Measurements from ENCODE around the gene CORIN.
"Not testable (repeated sequence)": the region's sequence is repeated elsewhere in the genome, so short reads cannot be mapped to it uniquely, and the experiment has no call there.

CORIN gene

DNA sequence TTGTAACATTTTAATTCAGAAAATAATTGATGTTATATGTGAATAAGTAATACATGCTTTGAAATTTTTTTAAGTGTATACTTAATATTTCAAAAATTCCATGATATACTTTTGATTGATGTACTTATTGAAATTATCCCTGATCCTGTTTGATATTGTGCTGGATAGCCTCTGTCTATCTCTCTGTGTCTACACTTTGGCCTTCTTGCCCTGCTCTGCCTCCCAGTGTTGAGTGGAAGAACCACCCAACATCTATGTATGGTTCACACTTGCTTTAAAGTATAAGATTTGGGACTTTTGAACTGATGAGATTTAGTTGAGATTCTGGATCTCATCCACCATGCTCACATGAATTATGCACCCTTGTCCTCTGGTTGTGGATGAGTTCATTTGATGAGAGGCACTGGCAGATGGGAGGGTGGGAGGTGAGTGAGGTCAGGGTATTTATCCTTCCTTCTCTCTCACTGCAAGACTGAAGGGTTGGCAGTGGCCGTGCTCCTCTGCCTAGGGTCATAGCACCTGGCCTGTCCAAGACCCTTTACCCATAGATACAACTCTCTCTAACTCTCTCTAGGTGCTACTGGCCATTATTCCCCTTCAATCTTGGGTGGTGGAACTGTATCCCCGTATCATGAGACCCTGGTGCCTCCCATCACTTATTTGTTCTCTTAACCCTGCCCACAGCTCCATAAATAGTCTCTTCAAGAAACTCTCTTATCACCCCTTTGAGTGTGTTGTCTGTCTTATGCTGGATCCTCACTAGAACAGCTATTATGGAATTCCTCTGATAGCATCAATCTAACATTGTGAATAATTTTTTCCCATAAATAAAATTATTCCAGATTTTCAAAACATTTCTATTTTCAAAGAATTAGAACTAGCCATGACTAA lies 75.2 kb downstream of the CORIN start:
- DNase-seq = no peak

DNA sequence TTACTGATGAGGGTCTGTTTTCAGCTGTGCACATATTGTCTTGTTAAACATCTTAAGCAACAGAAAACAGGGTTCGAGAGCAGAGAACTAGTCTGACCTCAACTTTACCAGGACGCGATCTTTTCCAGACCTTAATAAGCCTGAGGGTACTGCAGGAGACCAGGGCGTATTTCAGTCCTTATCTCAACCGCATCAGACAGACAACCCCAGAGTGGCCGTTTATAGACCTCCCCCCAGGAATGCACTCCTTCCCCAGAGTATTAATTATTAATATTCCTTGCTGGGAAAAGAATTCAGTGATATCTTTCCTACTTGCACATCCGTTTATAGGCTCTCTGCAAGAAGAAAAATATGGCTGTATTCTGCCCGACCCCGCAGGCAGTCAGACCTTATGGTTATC lies 84.6 kb downstream of the CORIN start:
- not testable (repeated sequence) for DNase-seq

- peak; percentile 53 for DNase-seq
These were observed 85.7 kb downstream of the CORIN start for GRCh38 chr4:47752214-47752613.

DNA sequence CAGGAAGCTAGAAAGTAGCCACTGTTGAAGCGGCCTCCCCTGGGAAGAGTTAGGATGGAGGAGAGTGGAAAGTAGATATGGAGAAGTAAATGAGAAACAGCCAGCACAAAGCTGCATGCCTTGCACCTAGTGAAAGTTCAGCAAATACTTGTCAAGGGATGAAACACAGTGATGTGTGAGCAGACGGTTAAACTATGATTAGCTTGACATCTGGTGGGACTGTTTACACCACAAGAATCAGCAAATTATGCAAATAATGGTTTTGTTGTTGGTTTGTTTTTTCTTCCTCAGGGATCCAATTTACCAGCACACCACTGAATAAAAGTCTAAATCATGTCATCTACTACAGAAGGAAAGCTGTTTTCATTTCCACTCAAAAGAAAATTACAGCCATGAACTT lies 87.1 kb downstream of the CORIN start:
- DNase-seq = no peak

GRCh38 chr4:47749858-47750257 lies 88.0 kb downstream of the CORIN start:
- no peak for DNase-seq

GRCh38 chr4:47749060-47749459 lies 88.8 kb downstream of the CORIN start:
- no peak for DNase-seq

GRCh38 chr4:47747846-47748494 lies 89.9 kb downstream of the CORIN start:
- no peak for DNase-seq

- no peak for DNase-seq
These were observed 90.7 kb downstream of the CORIN start for GRCh38 chr4:47747211-47747610.

DNA sequence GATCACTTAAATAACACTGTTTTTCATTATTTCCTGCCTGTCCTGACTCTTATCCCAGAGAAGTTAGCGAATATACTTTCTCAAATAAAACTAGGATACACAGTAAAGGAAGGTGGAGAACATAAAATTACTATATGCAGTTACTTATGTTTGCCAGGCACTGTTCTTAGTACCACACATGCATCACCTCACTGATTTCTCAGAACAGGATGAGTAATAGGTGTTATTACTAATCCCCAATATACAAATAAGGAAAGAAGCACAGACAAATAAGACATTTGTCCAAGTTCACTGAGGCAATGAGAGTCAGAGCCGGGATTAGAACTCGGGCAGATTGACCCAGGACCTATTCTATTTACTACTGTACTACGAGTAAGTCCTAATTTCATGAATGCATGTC lies 91.7 kb downstream of the CORIN start:
- no peak for DNase-seq

DNA sequence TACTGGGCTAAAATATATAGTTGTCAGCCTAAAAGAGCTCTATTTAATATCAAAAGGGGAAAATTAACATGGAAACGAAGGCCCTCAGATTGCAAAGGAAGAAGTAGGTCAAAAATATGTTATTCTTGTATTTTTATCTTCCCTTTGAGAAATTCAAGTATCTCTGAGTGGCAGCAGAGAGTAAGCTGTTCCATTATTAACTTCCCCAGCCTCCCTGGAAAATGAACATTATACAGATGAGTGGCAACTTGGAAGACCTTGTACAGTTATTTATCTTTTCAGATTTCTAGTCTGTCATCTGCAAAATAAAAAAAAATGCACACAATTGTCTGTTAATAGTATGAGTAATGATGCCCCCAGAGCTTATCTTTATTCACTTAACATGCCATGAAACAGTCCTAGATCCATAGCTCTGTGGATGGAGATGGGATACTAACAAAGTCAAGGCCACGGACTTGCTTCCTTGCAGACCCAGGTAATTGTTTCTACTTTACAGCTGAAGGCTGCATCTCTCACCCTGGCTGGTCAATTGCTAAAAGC lies 93.0 kb downstream of the CORIN start:
- no peak for DNase-seq

DNA sequence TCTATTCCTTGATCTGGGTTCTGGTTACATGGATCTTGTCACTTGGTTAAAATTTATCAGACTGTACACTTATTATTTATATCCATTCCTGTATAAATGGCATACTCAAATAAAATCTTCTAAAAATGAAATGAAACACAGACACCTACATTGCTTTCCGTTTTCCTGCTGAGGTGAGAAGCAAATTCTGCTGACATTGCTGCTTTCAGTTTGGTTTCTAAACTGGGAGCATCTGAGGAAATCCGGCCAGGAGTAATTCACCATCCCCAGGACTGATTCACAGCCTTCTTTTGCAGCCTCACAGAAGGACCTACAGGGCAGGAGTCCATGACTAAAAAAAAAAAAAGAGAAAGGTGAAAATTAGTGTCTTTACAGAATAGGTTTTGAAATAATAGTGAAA lies 93.6 kb downstream of the CORIN start:
- no peak for DNase-seq

- no peak for DNase-seq
These were observed 96.7 kb downstream of the CORIN start for GRCh38 chr4:47741200-47741599.

DNA sequence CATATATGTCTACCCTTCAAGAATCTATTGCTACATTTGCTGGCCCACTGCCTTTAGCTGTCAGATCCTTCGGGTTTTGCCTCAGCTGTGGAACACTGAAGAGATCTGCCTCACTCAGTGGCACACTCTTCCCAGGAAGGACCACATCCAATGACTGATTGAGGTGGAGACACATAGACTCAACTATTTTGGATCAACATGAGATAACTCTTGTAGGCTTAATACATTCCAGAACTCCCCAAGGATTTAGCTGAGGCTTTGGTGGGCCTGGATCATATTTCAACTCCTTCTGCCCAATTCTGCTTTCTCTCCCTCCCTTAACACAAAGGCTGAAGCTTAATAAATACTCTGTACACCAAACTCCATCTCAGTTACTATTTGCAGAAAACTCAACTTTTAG lies 100.5 kb downstream of the CORIN start:
- DNase-seq = no peak

DNA sequence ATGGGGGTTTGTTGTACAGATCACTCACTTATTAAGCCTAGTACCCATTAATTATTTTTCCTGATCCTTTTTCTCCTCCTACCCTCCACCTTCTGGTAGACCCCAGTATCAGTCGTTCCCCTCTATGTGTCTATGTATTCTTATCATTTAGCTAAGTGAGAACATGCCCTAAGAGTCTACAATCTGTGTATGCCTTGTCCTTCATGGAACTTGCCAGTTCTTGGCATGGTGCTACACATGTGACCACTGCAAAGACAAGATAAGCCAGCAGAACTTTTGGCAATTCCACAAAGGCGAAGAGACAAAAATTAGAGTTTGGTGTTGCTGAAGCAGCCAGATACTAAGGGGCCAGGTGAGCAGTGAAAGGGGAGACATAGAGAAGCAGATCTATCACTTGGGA lies 101.3 kb downstream of the CORIN start:
- DNase-seq = no peak

DNA sequence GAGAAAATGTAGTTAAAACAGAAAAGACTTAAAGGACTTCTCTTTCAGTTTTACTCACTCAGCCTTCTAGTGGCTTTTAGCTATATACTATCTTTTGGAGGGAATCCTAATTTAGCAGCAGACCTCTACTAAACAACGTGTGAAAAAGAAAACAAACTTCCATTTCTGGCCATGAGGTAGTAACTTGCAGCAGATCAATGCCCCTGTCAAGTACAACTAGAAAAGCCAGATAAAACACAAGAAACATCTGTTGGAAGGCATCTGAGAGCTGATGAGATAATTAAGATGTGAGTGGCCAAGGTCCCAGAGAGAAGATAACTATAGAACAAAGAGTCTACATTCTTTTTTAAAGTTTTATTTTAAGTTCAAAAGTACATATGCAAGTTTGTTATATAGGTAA lies 101.7 kb downstream of the CORIN start:
- no peak for DNase-seq

- DNase-seq = no peak
These were observed 104.3 kb downstream of the CORIN start for GRCh38 chr4:47733302-47734175.

GRCh38 chr4:47731182-47731581 lies 106.7 kb downstream of the CORIN start:
- no peak for DNase-seq

- no peak for DNase-seq
These were observed 108.7 kb downstream of the CORIN start for GRCh38 chr4:47729131-47729680.

- no peak for DNase-seq
These were observed 115.8 kb downstream of the CORIN start for GRCh38 chr4:47721892-47722575.

DNA sequence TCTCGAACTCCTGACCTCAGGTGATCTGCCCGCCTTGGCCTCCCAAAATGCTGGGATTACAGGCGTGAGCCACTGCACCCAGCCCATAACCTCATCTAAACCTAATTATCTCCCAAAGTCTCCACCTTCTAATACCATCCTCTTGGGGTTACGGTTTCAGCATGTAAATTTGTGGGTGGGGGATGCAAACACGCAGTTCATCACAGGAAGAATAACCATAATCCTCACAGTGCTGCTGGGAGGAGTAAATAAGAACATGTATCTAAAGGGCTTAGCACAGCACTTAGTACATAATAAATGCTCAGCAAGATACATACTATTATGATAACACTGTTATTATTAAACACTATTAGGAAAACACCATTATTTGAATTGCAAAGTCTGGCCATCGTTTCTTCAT lies 116.4 kb downstream of the CORIN start:
- DNase-seq = no peak

GRCh38 chr4:47720787-47721186 lies 117.1 kb downstream of the CORIN start:
- DNase-seq = no peak

GRCh38 chr4:47719576-47719975 lies 118.3 kb downstream of the CORIN start:
- no peak for DNase-seq
